Activated naive CD4-positive, alpha-beta T cell treated with anti-CD3 and anti-CD28 coated beads, Interleukin-2, amount 10 ng/mL, durations not matched to agents 7 days and 5 days (primary cell): ENCODE data around the gene FGFR3.

Experiments used
- CTCF ChIA-PET: fragments of 350-600 bp; sonication (Branson Sonifier 250); formaldehyde crosslinking; loops from one replicate; lab custom pipeline; 2021; ENCODE audit warnings: antibody characterized with exemption; lab: Charles Lee
- DNase-seq: peaks from one replicate; pipeline ENCODE4 v3.0.0-alpha.2; 2020
- H3K27ac Mint-ChIP-seq: one replicate; pipeline ENCODE4 v1.8.0; 2021; ENCODE audit warnings: mild to moderate bottlenecking, moderate library complexity, mixed read lengths
- H3K27me3 Mint-ChIP-seq: one replicate; pipeline ENCODE4 v1.8.0; 2021; ENCODE audit warnings: mild to moderate bottlenecking, mixed read lengths
- H3K36me3 Mint-ChIP-seq: one replicate; pipeline ENCODE4 v1.8.0; 2021; ENCODE audit warnings: mixed read lengths
- H3K4me1 Mint-ChIP-seq: one replicate; pipeline ENCODE4 v1.8.0; 2021; ENCODE audit warnings: mixed read lengths
- H3K4me3 Mint-ChIP-seq: one replicate; pipeline ENCODE4 v1.8.0; 2021; ENCODE audit warnings: mild to moderate bottlenecking, moderate library complexity, mixed read lengths
- H3K9me3 Mint-ChIP-seq: one replicate; pipeline ENCODE4 v1.8.0; 2021; ENCODE audit warnings: mixed read lengths

FGFR3 gene

DNA sequence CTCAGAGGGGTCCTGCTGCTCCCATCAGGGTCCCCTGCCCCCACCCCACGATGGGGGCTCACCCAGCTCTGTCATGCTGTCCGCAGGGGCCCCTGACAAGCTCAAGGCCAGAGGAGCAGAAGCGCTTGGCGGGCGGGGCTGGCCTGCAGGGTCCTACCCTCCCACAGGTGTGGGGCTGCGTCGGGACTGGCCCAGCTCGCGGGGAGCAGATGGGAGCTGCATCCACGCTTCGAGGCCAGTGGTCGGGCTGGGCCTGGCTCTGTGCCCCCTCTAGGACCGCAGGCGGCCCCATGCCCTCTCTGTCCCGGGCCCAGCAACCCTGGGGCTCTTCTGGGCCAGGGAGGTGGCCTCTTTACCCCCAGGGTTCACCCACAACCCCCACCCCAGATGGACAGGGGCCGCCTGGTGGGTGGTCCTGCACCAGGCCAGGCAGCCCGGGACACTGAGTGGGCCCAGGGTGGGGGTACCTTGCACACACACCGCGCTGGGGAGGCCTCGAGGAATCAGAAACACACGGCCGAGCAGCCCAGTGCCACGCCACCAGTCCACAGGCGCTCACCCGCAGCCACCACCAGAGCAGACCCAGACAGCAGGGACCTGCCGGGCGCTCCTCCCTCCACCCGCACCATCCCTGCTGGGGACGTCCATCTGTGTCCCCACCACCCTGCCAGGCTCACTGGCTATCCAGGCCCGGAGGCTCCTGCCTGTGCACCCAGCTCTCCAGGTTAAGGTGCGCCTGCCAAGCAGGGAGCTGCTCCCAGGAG is 41.8 kb upstream of the FGFR3 start:
- Mint-ChIP-seq H3K27ac (no peak overlapping the region), H3K27me3 (no peaks in the 10 kb centered on the region), H3K9me3 (no peaks in the 10 kb centered on the region), H3K4me3 (no peak overlapping the region), H3K36me3 (no peaks in the 10 kb centered on the region), H3K4me1 (peaks cover 12% of the 10 kb centered on the region)
- DNase-seq = no peak
- CTCF ChIA-PET = interaction anchor here (1.3 to 2.8 kb wide), 2 partner anchors 59 to 148 kb away, joined by 3 to 25 read pairs; no protein-coding TSS in a partner anchor

DNA sequence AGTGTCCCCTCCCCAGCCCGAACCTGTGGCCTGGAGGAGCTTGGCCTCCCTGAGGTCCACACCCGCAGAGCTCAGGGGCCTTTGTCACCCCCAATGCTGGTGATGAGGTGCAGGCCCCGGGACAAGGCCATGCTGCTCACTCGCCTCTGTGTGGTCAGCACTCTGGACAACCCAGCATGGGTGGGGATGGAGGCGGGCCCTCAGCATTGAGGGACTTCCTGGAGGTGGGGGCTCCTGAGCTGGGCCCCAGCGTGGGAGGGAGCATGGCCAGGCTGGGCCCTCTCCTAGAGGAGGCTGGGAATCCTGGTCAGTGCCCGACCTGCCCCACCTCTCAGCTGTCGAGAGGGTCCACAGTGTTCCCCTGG is 41.2 kb upstream of the FGFR3 start:
- peaks cover 12% of the 10 kb centered on the region for H3K4me1 Mint-ChIP-seq
- no peak for DNase-seq
- H3K27ac Mint-ChIP-seq = no peak overlapping the region
- no peak overlapping the region for H3K4me3 Mint-ChIP-seq
- H3K9me3 Mint-ChIP-seq = no peaks in the 10 kb centered on the region
- no peaks in the 10 kb centered on the region for H3K27me3 Mint-ChIP-seq
- CTCF ChIA-PET = interaction anchor here (0.9 to 2.8 kb wide), 3 partner anchors 58 to 147 kb away, joined by 4 to 25 read pairs (median 5); no protein-coding TSS in a partner anchor
- H3K36me3 Mint-ChIP-seq = no peaks in the 10 kb centered on the region

DNA sequence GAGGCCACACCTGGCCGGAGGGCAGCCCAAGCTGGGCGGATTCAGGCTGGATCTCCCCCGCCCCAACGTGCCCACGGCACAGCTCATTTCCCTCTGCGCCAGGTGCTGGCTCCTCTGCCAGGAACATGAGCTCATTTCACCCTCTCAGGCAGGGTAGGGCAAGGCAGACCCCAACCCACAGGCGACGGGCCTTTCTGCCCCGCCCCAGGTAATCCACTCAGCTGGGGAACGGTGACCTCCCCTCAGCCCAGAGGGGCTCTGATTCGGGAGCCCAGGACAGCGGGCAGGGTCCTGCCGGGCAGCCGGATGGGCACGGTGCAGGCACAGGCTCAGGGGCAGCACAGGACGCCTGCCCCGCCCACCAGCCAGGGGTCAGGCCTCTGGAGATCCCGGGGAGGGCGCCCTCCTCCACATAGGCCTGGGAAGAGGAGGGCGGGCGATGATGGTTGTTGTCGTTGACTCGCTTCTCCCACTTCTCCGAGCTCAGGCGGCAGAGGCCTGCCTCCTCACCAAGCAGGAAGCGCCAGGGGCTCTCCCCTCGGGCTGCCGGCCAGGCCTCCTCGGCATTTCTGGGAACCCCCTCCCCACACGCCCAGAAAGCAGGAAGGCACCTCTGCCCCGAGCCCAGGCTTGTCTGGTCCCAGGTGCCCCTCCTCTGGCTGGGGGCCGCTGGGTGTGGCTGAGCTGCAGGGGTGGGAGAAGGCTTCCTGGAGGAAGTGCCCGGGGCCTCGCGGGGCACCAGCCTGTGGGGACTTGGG is 40.6 kb upstream of the FGFR3 start:
- H3K9me3 Mint-ChIP-seq = no peaks in the 10 kb centered on the region
- peaks cover 12% of the 10 kb centered on the region for H3K4me1 Mint-ChIP-seq
- CTCF ChIA-PET = interaction anchor here (0.9 to 2.8 kb wide), 3 partner anchors 58 to 146 kb away, joined by 4 to 25 read pairs (median 5); no protein-coding TSS in a partner anchor
- H3K4me3 Mint-ChIP-seq = no peak overlapping the region
- DNase-seq = peak; percentile 68
- no peaks in the 10 kb centered on the region for H3K36me3 Mint-ChIP-seq
- peak overlapping the region; percentile 19 for H3K27ac Mint-ChIP-seq
- no peaks in the 10 kb centered on the region for H3K27me3 Mint-ChIP-seq

DNA sequence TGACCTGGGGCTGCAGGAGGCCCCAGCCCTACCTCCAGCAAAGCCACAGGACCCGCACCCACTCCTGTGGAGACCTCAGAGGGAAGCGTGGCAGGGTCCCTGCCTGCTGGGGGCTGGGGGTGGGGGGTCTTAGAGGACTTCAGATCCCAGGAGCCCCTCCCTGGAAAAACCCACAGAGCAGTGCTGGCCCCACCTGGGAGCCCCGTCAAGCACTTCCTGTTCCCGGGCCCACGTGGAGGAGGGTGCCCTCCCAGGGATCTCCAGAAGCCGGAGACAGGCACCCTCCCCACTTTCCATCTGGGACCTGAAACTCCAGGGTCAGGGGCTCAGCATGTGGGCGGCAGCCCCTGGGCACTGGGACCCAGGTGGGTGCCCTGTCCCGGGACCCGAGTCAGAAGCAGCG is 39.8 kb upstream of the FGFR3 start:
- no peak overlapping the region for H3K27ac Mint-ChIP-seq
- no peaks in the 10 kb centered on the region for H3K9me3 Mint-ChIP-seq
- no peaks in the 10 kb centered on the region for H3K36me3 Mint-ChIP-seq
- H3K4me3 Mint-ChIP-seq = no peak overlapping the region
- CTCF ChIA-PET = interaction anchor here (1.2 to 2.8 kb wide), 2 partner anchors 57 to 145 kb away, joined by 5 to 25 read pairs; no protein-coding TSS in a partner anchor
- DNase-seq = no peak
- H3K4me1 Mint-ChIP-seq = peaks cover 12% of the 10 kb centered on the region
- H3K27me3 Mint-ChIP-seq = no peaks in the 10 kb centered on the region

DNA sequence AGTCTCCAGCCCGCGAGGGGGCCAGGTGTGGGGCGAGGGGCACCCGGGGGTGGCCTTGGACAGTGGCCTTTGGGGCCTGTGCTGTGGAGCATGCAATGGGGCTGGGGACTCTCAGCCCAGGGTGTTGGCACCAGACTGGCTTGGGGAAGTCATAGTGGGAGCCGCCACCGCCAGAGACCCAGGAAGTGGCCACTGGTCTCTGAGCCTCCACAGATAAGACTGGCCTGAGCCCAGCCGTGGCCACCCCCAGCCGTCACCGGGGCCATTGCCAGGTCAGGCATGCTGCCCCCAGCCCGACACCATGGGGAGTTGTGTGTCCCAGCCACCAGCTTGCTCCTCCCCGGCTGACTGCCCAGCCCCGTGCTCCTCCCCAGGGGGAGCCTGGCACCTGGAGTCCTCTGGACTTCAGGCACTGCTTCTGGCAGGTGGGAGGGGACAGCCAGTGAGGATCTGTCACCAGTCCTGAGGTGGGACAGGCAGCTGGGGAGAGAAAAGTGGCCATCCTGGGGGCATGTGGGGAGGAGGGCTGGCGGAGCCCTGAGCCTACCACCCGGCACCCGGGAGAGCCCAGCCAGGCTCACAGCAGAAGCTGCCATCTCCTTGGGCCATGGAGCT is 39.3 kb upstream of the FGFR3 start:
- Mint-ChIP-seq H3K27ac (no peak overlapping the region), H3K36me3 (no peaks in the 10 kb centered on the region), H3K9me3 (no peaks in the 10 kb centered on the region), H3K4me1 (peaks cover 12% of the 10 kb centered on the region), H3K27me3 (no peaks in the 10 kb centered on the region), H3K4me3 (no peak overlapping the region)
- no peak for DNase-seq
- CTCF ChIA-PET = interaction anchor here (0.7 to 1.2 kb wide), 2 partner anchors 9 to 14 kb away, joined by 3 to 8 read pairs; no protein-coding TSS in a partner anchor

DNA sequence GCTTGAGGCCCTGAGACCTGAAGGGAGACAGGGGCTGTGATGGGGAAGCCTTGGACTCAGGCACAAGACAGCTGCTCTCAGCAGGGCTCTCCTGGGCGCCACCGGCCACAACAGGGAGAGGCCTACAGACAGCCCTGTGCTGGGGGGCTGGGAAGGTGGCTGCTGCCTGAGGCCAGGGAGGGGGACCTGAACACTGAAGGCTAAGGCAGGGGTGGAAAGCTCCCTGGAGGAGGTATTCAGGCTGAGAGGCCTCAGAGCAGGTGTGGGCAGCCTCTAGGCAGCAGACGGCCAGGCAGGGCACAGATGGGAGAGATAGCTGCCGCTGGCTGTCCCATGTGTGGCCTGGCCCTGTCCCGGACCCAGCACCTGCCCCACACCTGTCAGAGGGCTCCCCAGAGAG is 38.8 kb upstream of the FGFR3 start:
- H3K4me1 Mint-ChIP-seq = peaks cover 12% of the 10 kb centered on the region
- H3K9me3 Mint-ChIP-seq = no peaks in the 10 kb centered on the region
- no peaks in the 10 kb centered on the region for H3K36me3 Mint-ChIP-seq
- H3K27me3 Mint-ChIP-seq = no peaks in the 10 kb centered on the region
- H3K27ac Mint-ChIP-seq = no peak overlapping the region
- no peak for DNase-seq
- H3K4me3 Mint-ChIP-seq = no peak overlapping the region
- CTCF ChIA-PET = interaction anchor here (0.7 to 1.6 kb wide), 3 partner anchors 9 to 56 kb away, joined by 3 to 8 read pairs (median 3); no protein-coding TSS in a partner anchor

DNA sequence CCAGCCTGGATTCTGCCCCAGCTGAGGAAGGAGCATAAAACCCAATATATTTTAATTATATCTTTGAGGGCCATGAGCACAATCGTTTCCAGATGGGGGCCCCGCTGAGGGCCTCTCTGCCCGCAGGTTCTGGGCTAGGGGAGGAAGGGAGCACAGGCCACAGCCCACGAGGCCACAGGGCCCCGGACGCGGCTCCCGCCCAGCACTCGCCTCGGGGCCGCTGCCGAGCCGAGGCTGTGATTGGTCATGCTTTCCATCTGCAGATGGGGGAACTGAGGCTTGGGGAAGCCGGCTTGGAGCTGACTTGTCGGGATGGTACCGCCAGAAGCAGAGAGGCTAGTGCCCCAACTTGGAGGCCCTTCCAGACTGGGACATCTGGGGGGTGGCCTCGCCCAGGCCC is 37.8 kb upstream of the FGFR3 start:
- Mint-ChIP-seq H3K4me1 (peaks cover 12% of the 10 kb centered on the region), H3K9me3 (no peaks in the 10 kb centered on the region), H3K36me3 (no peaks in the 10 kb centered on the region), H3K27me3 (peaks cover 7% of the 10 kb centered on the region), H3K27ac (no peak overlapping the region), H3K4me3 (no peak overlapping the region)
- CTCF ChIA-PET = interaction anchor here (0.7 to 1.6 kb wide), 3 partner anchors 10 to 62 kb away, joined by 3 to 8 read pairs (median 4); no protein-coding TSS in a partner anchor
- DNase-seq = no peak

DNA sequence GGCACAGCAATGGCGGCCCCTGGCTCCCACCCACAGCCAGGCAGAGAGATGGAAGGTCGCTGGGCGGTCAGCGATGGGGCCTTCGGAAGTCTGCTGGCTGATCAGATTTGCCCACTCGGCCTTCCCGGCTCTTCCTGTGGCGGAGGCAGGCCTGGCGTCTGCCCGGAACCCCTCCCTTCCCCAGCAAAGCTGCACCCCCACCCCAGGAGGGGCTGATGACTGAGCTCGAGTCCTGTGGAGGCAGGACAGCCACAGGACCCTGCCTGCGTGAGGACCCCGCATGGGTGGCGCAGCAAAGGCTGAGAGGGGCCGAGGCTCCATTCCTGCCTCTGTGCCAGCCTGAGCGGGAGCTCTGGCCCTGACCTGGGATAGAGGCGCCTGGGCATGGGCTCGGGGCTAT is 37.0 kb upstream of the FGFR3 start:
- Mint-ChIP-seq H3K36me3 (no peaks in the 10 kb centered on the region), H3K9me3 (no peaks in the 10 kb centered on the region), H3K27me3 (peaks cover 7% of the 10 kb centered on the region), H3K4me3 (no peak overlapping the region), H3K27ac (no peak overlapping the region), H3K4me1 (peaks cover 7% of the 10 kb centered on the region)
- no peak for DNase-seq
- CTCF ChIA-PET = interaction anchor here (0.7 to 1.6 kb wide), 3 partner anchors 12 to 63 kb away, joined by 3 to 4 read pairs (median 3); no protein-coding TSS in a partner anchor

DNA sequence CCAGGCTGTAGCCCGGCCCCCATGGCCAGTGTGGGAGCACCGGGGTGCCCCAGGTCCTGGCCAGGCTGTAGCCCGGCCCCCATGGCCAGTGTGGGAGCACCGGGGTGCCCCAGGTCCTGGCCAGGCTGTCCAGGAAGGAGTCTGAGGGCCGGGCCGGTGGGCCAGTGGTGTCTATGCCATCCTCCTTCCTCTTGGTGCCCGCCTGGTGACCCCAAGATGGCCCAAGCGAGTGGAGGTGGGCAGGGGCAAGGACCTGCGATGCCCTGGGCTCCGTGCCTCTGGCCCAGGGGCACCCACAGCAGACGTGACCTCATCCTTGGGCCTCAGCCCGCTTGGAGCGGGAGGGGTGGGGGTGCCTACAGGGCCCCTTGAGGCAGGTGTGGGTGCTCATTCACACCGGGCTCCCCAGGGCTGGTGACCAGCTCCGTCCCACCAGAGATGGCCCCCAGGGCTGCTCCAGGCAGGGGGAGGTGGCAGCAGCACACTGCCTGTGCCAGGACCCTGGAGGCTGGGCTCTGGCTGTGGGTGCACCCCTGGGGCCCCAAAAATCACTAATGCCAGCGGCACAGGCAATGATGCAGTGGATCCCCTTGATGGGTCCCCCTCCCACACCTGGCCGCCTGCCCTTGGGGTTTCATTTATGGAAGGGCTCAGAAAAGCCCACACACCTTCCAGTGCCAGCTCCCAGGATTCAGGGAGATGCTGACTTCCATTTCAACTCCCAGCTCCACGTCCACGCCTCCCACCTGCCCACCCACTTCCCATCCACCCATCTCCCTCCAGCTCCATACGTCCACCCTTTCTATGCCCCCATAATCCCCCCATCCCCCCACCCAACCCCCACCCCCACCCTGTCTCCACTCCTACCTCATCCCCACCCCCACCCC is 36.0 kb upstream of the FGFR3 start:
- Mint-ChIP-seq H3K4me3 (no peak overlapping the region), H3K9me3 (no peaks in the 10 kb centered on the region), H3K27me3 (peaks cover 14% of the 10 kb centered on the region), H3K36me3 (no peaks in the 10 kb centered on the region), H3K27ac (no peak overlapping the region), H3K4me1 (peaks cover 7% of the 10 kb centered on the region)
- CTCF ChIA-PET = interaction anchor here (1.1 to 1.2 kb wide), 2 partner anchors 9 to 142 kb away, joined by 3 to 4 read pairs; no protein-coding TSS in a partner anchor
- no peak for DNase-seq

DNA sequence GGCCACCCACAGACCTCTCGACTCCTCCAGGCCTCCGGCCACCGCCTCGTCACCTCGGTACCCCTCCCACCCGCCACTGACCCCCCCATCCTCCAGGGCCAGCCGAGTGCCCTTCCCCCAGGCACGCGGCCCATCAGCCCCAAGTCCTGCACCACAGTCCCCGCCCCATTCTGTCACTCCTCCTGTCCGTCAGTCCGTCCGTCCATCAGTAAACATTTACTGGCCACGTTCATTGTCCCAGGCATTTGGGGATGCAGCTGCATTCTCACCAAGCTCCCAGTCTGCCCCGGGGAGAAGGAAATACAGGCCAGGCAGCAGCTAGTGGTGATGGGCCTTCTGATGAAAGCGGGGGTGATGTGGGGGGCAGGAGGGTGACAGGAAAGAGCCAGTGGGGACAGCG is 35.3 kb upstream of the FGFR3 start:
- Mint-ChIP-seq H3K36me3 (no peaks in the 10 kb centered on the region), H3K27me3 (peaks cover 21% of the 10 kb centered on the region), H3K4me1 (peaks cover 6% of the 10 kb centered on the region), H3K9me3 (no peaks in the 10 kb centered on the region), H3K4me3 (no peak overlapping the region), H3K27ac (no peak overlapping the region)
- CTCF ChIA-PET = interaction anchor here (1.1 to 1.2 kb wide), 2 partner anchors 10 to 142 kb away, joined by 3 to 4 read pairs; no protein-coding TSS in a partner anchor
- no peak for DNase-seq

DNA sequence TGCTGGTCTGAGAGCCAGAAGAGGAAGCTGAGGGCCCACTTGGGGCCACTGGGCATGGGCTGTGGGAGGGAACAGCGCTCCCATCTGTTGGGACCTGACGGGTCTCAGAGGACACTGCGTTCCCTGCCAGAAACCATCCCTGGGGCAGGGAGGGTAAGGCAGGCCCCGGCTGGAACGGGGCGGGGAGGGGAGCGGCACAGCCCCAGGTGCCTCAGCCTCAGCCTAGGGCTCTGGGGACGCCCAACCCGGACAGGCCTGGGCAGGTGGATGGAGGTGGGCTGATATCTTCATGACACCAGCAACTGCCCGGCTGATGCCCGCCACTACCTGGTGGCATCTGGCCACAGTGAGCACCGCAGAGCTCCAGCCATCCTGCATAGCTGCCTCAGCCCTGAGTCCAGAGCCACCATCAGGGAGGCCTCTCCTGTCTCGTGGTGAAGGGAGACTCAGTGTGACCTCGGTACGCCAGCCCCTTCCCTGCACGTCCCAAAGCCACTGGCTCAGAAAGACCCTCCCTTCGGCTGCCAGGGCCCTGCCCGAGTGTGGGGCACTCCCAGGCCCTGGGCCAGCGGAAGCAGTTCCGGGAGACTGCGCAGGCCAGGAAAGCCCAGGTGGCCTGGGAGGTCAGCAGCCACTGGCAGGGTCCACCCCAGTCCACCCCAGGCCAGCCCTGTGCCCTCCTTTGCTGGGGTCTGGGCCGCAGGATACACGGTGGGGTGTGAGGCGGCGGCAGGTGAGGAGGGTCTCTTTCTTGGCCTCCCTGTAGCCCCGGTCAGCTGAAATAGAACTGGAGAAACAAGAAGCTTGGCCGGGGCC is 34.6 kb upstream of the FGFR3 start:
- no peak overlapping the region for H3K4me3 Mint-ChIP-seq
- no peak overlapping the region for H3K27ac Mint-ChIP-seq
- CTCF ChIA-PET = interaction anchor here (1.1 kb wide), 1 partner anchor 141 kb away, joined by 3 read pairs; no protein-coding TSS in a partner anchor
- no peaks in the 10 kb centered on the region for H3K9me3 Mint-ChIP-seq
- peaks cover 2% of the 10 kb centered on the region for H3K4me1 Mint-ChIP-seq
- no peaks in the 10 kb centered on the region for H3K36me3 Mint-ChIP-seq
- DNase-seq = no peak
- peaks cover 28% of the 10 kb centered on the region for H3K27me3 Mint-ChIP-seq

DNA sequence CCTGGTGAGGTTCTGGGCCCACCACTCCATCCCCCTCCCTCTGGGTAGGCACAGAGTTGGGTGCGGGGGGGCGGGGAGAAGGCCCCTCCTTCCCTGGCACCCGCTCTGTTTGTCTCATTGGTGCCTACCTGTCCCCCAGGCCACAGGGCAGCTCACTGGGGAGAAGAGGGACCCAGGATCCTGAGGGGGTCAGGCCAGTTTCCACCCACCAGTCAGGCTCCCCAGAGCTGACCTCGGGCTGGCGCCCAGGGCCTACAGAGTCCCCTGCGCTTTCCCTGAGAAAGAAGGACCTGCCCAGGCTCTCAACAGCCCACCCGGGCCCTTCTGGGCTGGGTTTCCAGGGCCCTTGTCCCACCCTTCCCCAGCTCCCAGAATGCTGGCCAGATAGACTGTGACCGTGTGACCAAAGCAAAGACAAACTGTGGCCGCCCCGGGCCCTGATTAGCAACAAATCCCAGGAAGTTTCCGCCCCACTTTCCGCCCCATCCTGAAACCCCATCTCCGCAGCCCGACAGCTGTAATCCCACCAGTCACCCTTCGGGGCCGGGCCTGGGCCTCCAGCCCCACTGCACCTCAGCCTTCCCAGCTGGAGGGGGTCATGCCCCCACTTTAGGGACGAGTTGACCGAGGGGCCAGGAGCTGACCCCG is 33.8 kb upstream of the FGFR3 start:
- no peak for DNase-seq
- Mint-ChIP-seq H3K9me3 (no peaks in the 10 kb centered on the region), H3K27me3 (peaks cover 36% of the 10 kb centered on the region), H3K4me1 (peaks cover 2% of the 10 kb centered on the region), H3K36me3 (no peaks in the 10 kb centered on the region), H3K27ac (no peak overlapping the region), H3K4me3 (no peak overlapping the region)
- CTCF ChIA-PET = interaction anchor here (1.3 kb wide), 1 partner anchor 51 kb away, joined by 3 read pairs; no protein-coding TSS in a partner anchor
